ENCODE results near the gene MAFB.

MAFB gene

DNA sequence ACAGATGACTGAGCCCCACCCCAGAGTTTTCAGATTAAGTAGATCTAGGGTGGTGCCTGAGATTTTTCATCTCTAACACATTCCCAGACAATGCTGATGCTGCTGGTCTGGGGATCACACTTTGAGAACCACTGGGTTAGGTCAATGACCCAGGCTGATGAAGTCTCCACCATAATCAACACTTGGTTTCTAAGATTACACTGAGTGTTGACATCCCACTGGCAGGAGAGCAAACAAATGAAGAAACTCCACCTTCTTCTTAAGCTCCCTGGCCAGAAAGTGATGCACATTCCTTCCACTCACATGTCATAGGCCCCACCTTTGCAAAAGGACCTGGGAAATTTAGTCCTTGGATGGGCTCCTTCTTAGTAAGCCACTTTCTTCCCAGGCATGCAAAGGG lies 53.1 kb downstream of the MAFB start:
- no peak overlapping the region for H3K4me3 ChIP-seq (ENCODE audit: low read depth, low read length)
- H3K36me3 ChIP-seq (ENCODE audit: control insufficient read depth in 2 of 2, insufficient read depth in 1 of 2, low read length in 2 of 2) = no peaks in the 10 kb centered on the region
- ChIA-PET POLR2A (interaction anchor here (2.7 kb wide), 1 partner anchor 53 kb away, joined by 9 read pairs; the partner anchor contains the start of gene MAFB), CTCF (interaction anchor here (0.6 to 1.0 kb wide), 2 partner anchors 28 to 66 kb away, joined by 4 to 6 read pairs; no protein-coding TSS in a partner anchor)
- H3K4me1 ChIP-seq (ENCODE audit: control insufficient read depth, insufficient read depth, low read length) = no peaks in the 10 kb centered on the region
- H3K27ac ChIP-seq (ENCODE audit: extremely low read depth, low read depth, low read length) = no peak overlapping the region
- H3K9me3 ChIP-seq (ENCODE audit: control insufficient read depth, insufficient read depth, low read depth, low read length) = no peaks in the 10 kb centered on the region
- no peak for TF ChIP-seq ZBTB26 (tag by site-specific recombination; optimal IDR thresholded peaks at IDR 0.05)
- no peak for TF ChIP-seq ZNF670 (tag by site-specific recombination; IDR thresholded peaks at IDR 0.05; ENCODE audit: low read depth)
- TF ChIP-seq ZNF416 (tag by site-specific recombination; IDR thresholded peaks at IDR 0.05) = no peak
- no peak for TF ChIP-seq ZNF558 (tag by site-specific recombination; IDR thresholded peaks at IDR 0.05)
- TF ChIP-seq, protein P1, sequence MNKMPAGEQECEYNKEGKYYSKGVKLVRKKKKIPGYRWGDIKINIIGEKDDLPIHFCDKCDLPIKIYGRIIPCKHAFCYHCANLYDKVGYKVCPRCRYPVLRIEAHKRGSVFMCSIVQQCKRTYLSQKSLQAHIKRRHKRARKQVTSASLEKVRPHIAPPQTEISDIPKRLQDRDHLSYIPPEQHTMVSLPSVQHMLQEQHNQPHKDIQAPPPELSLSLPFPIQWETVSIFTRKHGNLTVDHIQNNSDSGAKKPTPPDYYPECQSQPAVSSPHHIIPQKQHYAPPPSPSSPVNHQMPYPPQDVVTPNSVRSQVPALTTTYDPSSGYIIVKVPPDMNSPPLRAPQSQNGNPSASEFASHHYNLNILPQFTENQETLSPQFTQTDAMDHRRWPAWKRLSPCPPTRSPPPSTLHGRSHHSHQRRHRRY (tag by site-specific recombination; IDR thresholded peaks at IDR 0.05) = no peak
- TF ChIP-seq ZSCAN5A (tag by site-specific recombination; IDR thresholded peaks at IDR 0.05) = no peak
- TF ChIP-seq ZNF23 (tag by site-specific recombination; IDR thresholded peaks at IDR 0.05; ENCODE audit: borderline replicate concordance) = no peak
- TF ChIP-seq ZNF658 (tag by site-specific recombination; IDR thresholded peaks at IDR 0.05) = no peak
- TF ChIP-seq ZNF155 (tag by site-specific recombination; IDR thresholded peaks at IDR 0.05) = no peak

Measured in HEK293 (cell line).